ENCODE data around the gene STARD7. TPM values are rescaled to one million over a fixed set of nuclear protein-coding genes. Genes with fewer than 3 reads are reported as not detected.
"Not testable (repeated sequence)": the region's sequence is repeated elsewhere in the genome, so short reads cannot be mapped to it uniquely, and the experiment has no call there.

STARD7 gene
- total and polyA plus RNA-seq, 2 donors (not counting 1 experiment from before 2014, with no cell fraction given), result 35.1 to 133 TPM

GRCh38 chr2:96142217-96143113 is 66.2 kb downstream of the STARD7 start:
- Histone ChIP-seq H3K4me2 (replicated peaks; ENCODE audit: low read depth, low read length, poor library complexity, severe bottlenecking) (peak overlapping the region; percentile 91), H3K4me1 (ENCODE audit: control insufficient read depth in 2 of 2, insufficient read depth in 2 of 2, low read length in 2 of 2) (peaks cover 37 to 53% of the 10 kb centered on the region in 2 donors), H3K79me2 (ENCODE audit: control insufficient read depth, insufficient read depth, low read length) (peaks cover 2% of the 10 kb centered on the region), H3K9ac (ENCODE audit: low read length) (no peak overlapping the region), H3K36me3 (replicated peaks in 1 of 2; ENCODE audit: control extremely low read depth in 1 of 2, control insufficient read depth in 1 of 2, extremely low read depth in 1 of 2, insufficient read depth in 2 of 2, low read length in 1 of 2) (no peaks in the 10 kb centered on the region), H4K20me1 (ENCODE audit: control insufficient read depth, insufficient read depth, low read length, poor library complexity, severe bottlenecking) (peaks cover 17% of the 10 kb centered on the region), H3K27ac (ENCODE audit: low read length in 2 of 2) (peak overlapping the region in 1 of 2 donors; percentile 46), H2AFZ (ENCODE audit: insufficient read depth, low read depth, low read length, poor library complexity, severe bottlenecking) (no peak overlapping the region), H3K4me3 (ENCODE audit: control extremely low read depth in 1 of 5, extremely low read depth in 1 of 5, insufficient read depth in 1 of 5, low read depth in 2 of 5, low read length in 4 of 5) (no peak overlapping the region), H3K27me3 (replicated peaks in 1 of 4; ENCODE audit: control extremely low read depth in 1 of 4, control insufficient read depth in 3 of 4, insufficient read depth in 4 of 4, low read length in 3 of 4) (no peaks in the 10 kb centered on the region), H3K9me3 (ENCODE audit: control extremely low read depth in 1 of 3, control insufficient read depth in 2 of 3, insufficient read depth in 1 of 3, low read length in 2 of 3) (no peaks in the 10 kb centered on the region)
- intact Hi-C loops (cut with micrococcal nuclease), result no loop called here
- H3K4me3 Mint-ChIP-seq, result peak overlapping the region; percentile 92
- WGBS (ENCODE audit: insufficient coverage), result 66% methylated on average over 23 of the region's 26 CpGs
- ChIA-PET CTCF (interaction anchor here (0.6 to 23.6 kb wide), 15 partner anchors 8 to 150 kb away, joined by 3 to 1065 read pairs (median 5); no protein-coding TSS in a partner anchor), POLR2A (interaction anchor here (0.6 to 7.9 kb wide), 7 partner anchors 16 to 393 kb away, joined by 3 to 47 read pairs (median 4); partner anchors contain the start of gene STARD7)
- ATAC-seq (ENCODE audit: low read depth) (no peak), DNase-seq (peak; percentile 66)
- peaks cover 59% of the 10 kb centered on the region for H3K4me1 Mint-ChIP-seq
- peak overlapping the region; percentile 82 for H3K27ac Mint-ChIP-seq
- TF ChIP-seq, protein P1, sequence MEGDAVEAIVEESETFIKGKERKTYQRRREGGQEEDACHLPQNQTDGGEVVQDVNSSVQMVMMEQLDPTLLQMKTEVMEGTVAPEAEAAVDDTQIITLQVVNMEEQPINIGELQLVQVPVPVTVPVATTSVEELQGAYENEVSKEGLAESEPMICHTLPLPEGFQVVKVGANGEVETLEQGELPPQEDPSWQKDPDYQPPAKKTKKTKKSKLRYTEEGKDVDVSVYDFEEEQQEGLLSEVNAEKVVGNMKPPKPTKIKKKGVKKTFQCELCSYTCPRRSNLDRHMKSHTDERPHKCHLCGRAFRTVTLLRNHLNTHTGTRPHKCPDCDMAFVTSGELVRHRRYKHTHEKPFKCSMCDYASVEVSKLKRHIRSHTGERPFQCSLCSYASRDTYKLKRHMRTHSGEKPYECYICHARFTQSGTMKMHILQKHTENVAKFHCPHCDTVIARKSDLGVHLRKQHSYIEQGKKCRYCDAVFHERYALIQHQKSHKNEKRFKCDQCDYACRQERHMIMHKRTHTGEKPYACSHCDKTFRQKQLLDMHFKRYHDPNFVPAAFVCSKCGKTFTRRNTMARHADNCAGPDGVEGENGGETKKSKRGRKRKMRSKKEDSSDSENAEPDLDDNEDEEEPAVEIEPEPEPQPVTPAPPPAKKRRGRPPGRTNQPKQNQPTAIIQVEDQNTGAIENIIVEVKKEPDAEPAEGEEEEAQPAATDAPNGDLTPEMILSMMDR (IDR thresholded peaks at IDR 0.05), result peak; percentile 45
- no peak for TF ChIP-seq EZH2 (IDR thresholded peaks at IDR 0.05; ENCODE audit: borderline replicate concordance, insufficient read depth, low read depth, low read length, poor library complexity, severe bottlenecking)
- no peaks in the 10 kb centered on the region for H3K27me3 Mint-ChIP-seq
- H3K9me3 Mint-ChIP-seq (ENCODE audit: insufficient read depth), result no peaks in the 10 kb centered on the region

- H3K27ac ChIP-seq (ENCODE audit: low read length in 2 of 2); H3K9me3 Mint-ChIP-seq (ENCODE audit: insufficient read depth); H3K9ac ChIP-seq (ENCODE audit: low read length); H3K9me3 ChIP-seq (ENCODE audit: control extremely low read depth in 1 of 3, control insufficient read depth in 2 of 3, insufficient read depth in 1 of 3, low read length in 2 of 3); DNase-seq; H3K4me3 ChIP-seq (ENCODE audit: control extremely low read depth in 1 of 5, extremely low read depth in 1 of 5, insufficient read depth in 1 of 5, low read depth in 2 of 5, low read length in 4 of 5); ATAC-seq (ENCODE audit: low read depth); intact Hi-C loops (cut with micrococcal nuclease); H3K27me3 ChIP-seq (replicated peaks in 1 of 4; ENCODE audit: control extremely low read depth in 1 of 4, control insufficient read depth in 3 of 4, insufficient read depth in 4 of 4, low read length in 3 of 4); H3K27me3 Mint-ChIP-seq; H2AFZ ChIP-seq (ENCODE audit: insufficient read depth, low read depth, low read length, poor library complexity, severe bottlenecking); H3K36me3 ChIP-seq (replicated peaks in 1 of 2; ENCODE audit: control extremely low read depth in 1 of 2, control insufficient read depth in 1 of 2, extremely low read depth in 1 of 2, insufficient read depth in 2 of 2, low read length in 1 of 2); H3K4me2 ChIP-seq (replicated peaks; ENCODE audit: low read depth, low read length, poor library complexity, severe bottlenecking); H3K79me2 ChIP-seq (ENCODE audit: control insufficient read depth, insufficient read depth, low read length): not testable (repeated sequence)
- Histone ChIP-seq H4K20me1 (ENCODE audit: control insufficient read depth, insufficient read depth, low read length, poor library complexity, severe bottlenecking) (peaks cover 17% of the 10 kb centered on the region), H3K4me1 (ENCODE audit: control insufficient read depth in 2 of 2, insufficient read depth in 2 of 2, low read length in 2 of 2) (peaks cover 28 to 45% of the 10 kb centered on the region in 2 donors)
- H3K27ac Mint-ChIP-seq, result peak overlapping the region; percentile 82
- H3K4me3 Mint-ChIP-seq, result peak overlapping the region; percentile 92
- 100% methylated on average over 1 of the region's 5 CpGs for WGBS (ENCODE audit: insufficient coverage)
- peaks cover 50% of the 10 kb centered on the region for H3K4me1 Mint-ChIP-seq
- POLR2A ChIA-PET, result interaction anchor here (1.0 to 2.4 kb wide), 3 partner anchors 23 to 93 kb away, joined by 3 to 9 read pairs (median 4); no protein-coding TSS in a partner anchor
- CTCF ChIA-PET, result interaction anchor here (1.1 to 23.6 kb wide), 8 partner anchors 9 to 123 kb away, joined by 3 to 1065 read pairs (median 4); no protein-coding TSS in a partner anchor
Observed at GRCh38 chr2:96141624-96141967, 67.0 kb downstream of the STARD7 start.

Data from B cell (primary cell).